H1 (cell line): ENCODE data around the gene RICTOR. TPM values are rescaled to one million over a fixed set of nuclear protein-coding genes. Genes with fewer than 3 reads are reported as not detected.

Experiments used
- CTCF ChIA-PET: fragments of 300-600 bp; sonication (Branson Sonifier 250); formaldehyde crosslinking; loops from one replicate; lab custom pipeline; 2021; ENCODE audit not compliant: partially characterized antibody; lab: Charles Lee
- POLR2A ChIA-PET: fragments of 300-600 bp; sonication (Branson Sonifier 250); formaldehyde crosslinking; loops from one replicate; lab custom pipeline; 2021; ENCODE audit warnings: inconsistent platforms; ENCODE audit not compliant: partially characterized antibody; lab: Charles Lee
- DNase-seq, 2 experiments: peaks; one replicate each; pipeline versions ENCODE4 v3.0.0 to v3.0.0-alpha.2; 2010 to 2022; ENCODE audit warnings: low spot score in 2 of 2, low read depth in 1 of 2, mixed read lengths in 1 of 2
- FAIRE-seq: peaks from 2 replicates; lab custom pipeline; 2011; peaks lifted over from hg19 to GRCh38; lab: Jason Lieb, UNC
- H2AFZ ChIP-seq: 2 replicates; pipeline ENCODE4 v1.8.1; 2012; ENCODE audit warnings: low read length, inconsistent platforms
- H2AK5ac ChIP-seq: 2 replicates; pipeline ENCODE4 v1.6.1; 2013; ENCODE audit warnings: low read depth, low read length
- H2BK120ac ChIP-seq: replicated peaks from 2 replicates; pipeline ENCODE3; 2013; ENCODE audit warnings: low read depth, low read length, inconsistent platforms
- H2BK12ac ChIP-seq: 2 replicates; pipeline ENCODE4 v1.6.1; 2013; ENCODE audit warnings: low read depth, low read length
- H2BK15ac ChIP-seq: 2 replicates; pipeline ENCODE4 v1.6.1; 2013; ENCODE audit warnings: low read length
- H2BK20ac ChIP-seq: 2 replicates; pipeline ENCODE4 v1.6.1; 2013; ENCODE audit warnings: low read length
- H2BK5ac ChIP-seq: 2 replicates; pipeline ENCODE4 v1.6.1; 2013; ENCODE audit warnings: low read depth, low read length
- H3K14ac ChIP-seq: 2 replicates; pipeline ENCODE4 v1.6.1; 2013; ENCODE audit warnings: inconsistent platforms; ENCODE audit not compliant: insufficient read length
- H3K18ac ChIP-seq: 2 replicates; pipeline ENCODE4 v1.6.1; 2013; ENCODE audit warnings: low read length; ENCODE audit errors: extremely low read depth
- H3K23ac ChIP-seq: 2 replicates; pipeline ENCODE4 v1.6.1; 2013; ENCODE audit warnings: inconsistent platforms; ENCODE audit not compliant: insufficient read length
- H3K23me2 ChIP-seq: 2 replicates; pipeline ENCODE4 v1.6.1; 2013; ENCODE audit warnings: low read depth, low read length
- H3K27ac ChIP-seq: 2 replicates; pipeline ENCODE4 v1.6.1; 2011; ENCODE audit warnings: low read depth, low read length, inconsistent platforms
- H3K27me3 ChIP-seq, 4 experiments: replicated peaks in 1 of 4; 1 replicate in 1 of 4; 2 replicates in 3 of 4; pipeline versions ENCODE4 v1.6.1 to v1.8.1; 2011 to 2013; ENCODE audit warnings: low read length in 3 of 4, mild to moderate bottlenecking in 3 of 4, inconsistent platforms in 2 of 4, mixed read lengths in 2 of 4, moderate library complexity in 1 of 4; ENCODE audit not compliant: control insufficient read depth in 3 of 4, insufficient read depth in 3 of 4; ENCODE audit errors: extremely low read depth in 1 of 4
- H3K36me3 ChIP-seq, 4 experiments: 2 replicates each; pipeline versions ENCODE4 v1.6.1 to v1.8.1; 2011 to 2013; ENCODE audit warnings: mild to moderate bottlenecking in 4 of 4, low read length in 3 of 4, moderate library complexity in 2 of 4, control low read depth in 1 of 4, inconsistent platforms in 1 of 4; ENCODE audit not compliant: insufficient read depth in 4 of 4, control insufficient read depth in 2 of 4
- H3K4ac ChIP-seq: replicated peaks from 2 replicates; pipeline ENCODE3; 2013; ENCODE audit warnings: low read length, low read depth, mixed read lengths, inconsistent platforms; ENCODE audit not compliant: insufficient read length
- H3K4me1 ChIP-seq, 4 experiments: replicated peaks in 1 of 4; 1 replicate in 1 of 4; 2 replicates in 3 of 4; pipeline versions ENCODE4 v1.6.1 to v1.8.1; 2011 to 2013; ENCODE audit warnings: low read length in 3 of 4, inconsistent platforms in 2 of 4, mixed read lengths in 1 of 4; ENCODE audit not compliant: insufficient read depth in 4 of 4, control insufficient read depth in 3 of 4
- H3K4me2 ChIP-seq, 2 experiments: 2 replicates each; pipeline versions ENCODE4 v1.6.1 to v1.8.1; 2011 to 2013; ENCODE audit warnings: low read depth in 2 of 2, low read length in 2 of 2, control low read depth in 1 of 2, inconsistent platforms in 1 of 2, mild to moderate bottlenecking in 1 of 2; ENCODE audit not compliant: insufficient read depth in 1 of 2
- H3K4me3 ChIP-seq, 4 experiments: fragments of 200-600, 300-600 bp in 1 of 4; sonication (generic), shearing (Covaris generic), sonication (Bioruptor Twin) in 1 of 4; 2 replicates each; pipeline versions ENCODE4 v1.5.1 to v1.8.1; 2011 to 2016; ENCODE audit warnings: low read length in 4 of 4, low read depth in 3 of 4, control low read depth in 2 of 4, inconsistent platforms in 2 of 4, mild to moderate bottlenecking in 2 of 4, mixed read lengths in 1 of 4, moderate library complexity in 1 of 4; ENCODE audit not compliant: insufficient read depth in 2 of 4; ENCODE audit errors: extremely low read depth in 1 of 4
- H3K56ac ChIP-seq: replicated peaks from 2 replicates; pipeline ENCODE3; 2013; ENCODE audit warnings: low read depth, mild to moderate bottlenecking, mixed read lengths, low read length, inconsistent platforms; ENCODE audit not compliant: insufficient read length
- H3K79me1 ChIP-seq: 2 replicates; pipeline ENCODE4 v1.6.1; 2013; ENCODE audit warnings: low read depth, low read length, control low read depth
- H3K79me2 ChIP-seq, 2 experiments: 2 replicates each; pipeline versions ENCODE4 v1.6.1 to v1.8.1; 2012 to 2013; ENCODE audit warnings: low read length in 2 of 2, mild to moderate bottlenecking in 2 of 2, inconsistent platforms in 1 of 2; ENCODE audit not compliant: insufficient read depth in 2 of 2, control insufficient read depth in 1 of 2
- H3K9ac ChIP-seq, 4 experiments: replicated peaks in 1 of 4; 1 replicate in 1 of 4; 2 replicates in 3 of 4; pipeline versions ENCODE4 v1.6.1 to v1.8.1; 2011 to 2013; ENCODE audit warnings: low read depth in 3 of 4, low read length in 3 of 4, control low read depth in 2 of 4, mild to moderate bottlenecking in 2 of 4, moderate library complexity in 2 of 4, inconsistent platforms in 1 of 4; ENCODE audit errors: extremely low read depth in 1 of 4
- H3K9me3 ChIP-seq, 2 experiments: 2 replicates each; pipeline versions ENCODE4 v1.6.1 to v1.8.1; 2012 to 2013; ENCODE audit warnings: mild to moderate bottlenecking in 2 of 2, moderate library complexity in 2 of 2, control low read depth in 1 of 2, inconsistent platforms in 1 of 2, low read depth in 1 of 2, low read length in 1 of 2, mixed read lengths in 1 of 2; ENCODE audit not compliant: insufficient read depth in 2 of 2
- H4K20me1 ChIP-seq, 2 experiments: replicated peaks in 1 of 2; 2 replicates each; pipeline versions ENCODE3 to v1.8.1; 2011 to 2013; ENCODE audit warnings: inconsistent platforms in 2 of 2, low read length in 2 of 2, mild to moderate bottlenecking in 1 of 2; ENCODE audit not compliant: insufficient read depth in 2 of 2, control insufficient read depth in 1 of 2
- H4K5ac ChIP-seq: 2 replicates; pipeline ENCODE4 v1.6.1; 2013; ENCODE audit warnings: low read length, low read depth, mixed read lengths, inconsistent platforms; ENCODE audit not compliant: insufficient read length
- H4K8ac ChIP-seq: 2 replicates; pipeline ENCODE4 v1.8.0; 2013; ENCODE audit warnings: mild to moderate bottlenecking, moderate library complexity, low read length, inconsistent platforms; ENCODE audit not compliant: insufficient read depth; ENCODE audit errors: extremely low read depth
- H4K91ac ChIP-seq: replicated peaks from 2 replicates; pipeline ENCODE3; 2013; ENCODE audit warnings: low read length, mixed read lengths, inconsistent platforms; ENCODE audit not compliant: insufficient read length
- CTCF ChIP-seq, 3 experiments: IDR thresholded peaks; 1 replicate in 2 of 3; 2 replicates in 1 of 3; pipeline versions ENCODE4 v1.5.1 to v1.6.1; 2011; ENCODE audit warnings: low read length in 3 of 3, mild to moderate bottlenecking in 3 of 3, inconsistent platforms in 2 of 3, low read depth in 1 of 3, moderate library complexity in 1 of 3; ENCODE audit not compliant: insufficient read depth in 1 of 3; ENCODE audit errors: control extremely low read depth in 1 of 3
- RAD21 ChIP-seq, 2 experiments: IDR thresholded peaks in 1 of 2; conservative IDR thresholded peaks in 1 of 2; 2 replicates each; pipeline ENCODE4 v1.6.1; 2011; ENCODE audit warnings: low read depth in 2 of 2, low read length in 2 of 2, improper control_type of control experiment in 1 of 2, inconsistent platforms in 1 of 2, mild to moderate bottlenecking in 1 of 2, moderate library complexity in 1 of 2
- WGBS, 2 experiments: shearing (Covaris generic) in 1 of 2; methylation state at CpG; one replicate each; pipeline versions ENCODE4 v1.1.6 to v1.1.7; 2013 to 2015; ENCODE audit warnings: low lambda C conversion rate in 2 of 2, mixed read lengths in 2 of 2, inconsistent platforms in 1 of 2, low coverage in 1 of 2, missing lambda C conversion rate in 1 of 2; ENCODE audit not compliant: insufficient replicate concordance in 2 of 2, insufficient coverage in 1 of 2, insufficient read length in 1 of 2; ENCODE audit errors: extremely low coverage in 1 of 2, missing lambda C conversion rate in 1 of 2; 5-methylcytosine and 5-hydroxymethylcytosine counted together
- polyA plus RNA-seq, 7 experiments: library from polyadenylated mRNA; depleted of rRNA in 3 of 7; stranded (reverse) in 5 of 7; unstranded in 2 of 7; fragments of >200 nt in 5 of 7; fragments of 200-250 nt in 2 of 7; gene quantifications; 1 replicate in 5 of 7; 2 replicates in 1 of 7; 4 replicates in 1 of 7; pipeline versions ENCODE4 v1.2.1 to v1.2.3, GENCODE V29; 2011 to 2013; ENCODE audit warnings: missing spikeins in 2 of 7, mixed read lengths in 2 of 7
- total RNA-seq: library from RNA; stranded (reverse); fragmentation: NEBNext Ultra II Directional; extraction: Animal tissue kit (Norgen Biotek cat#: 25700); gene quantifications from 2 replicates; pipeline ENCODE4 v1.2.1, GENCODE V29; 2021
- TF ChIP-seq, protein P1 (sequence below): IDR thresholded peaks from 2 replicates; pipeline ENCODE4 v1.6.1; 2012; ENCODE audit warnings: inconsistent platforms

RICTOR gene
- total and polyA plus RNA-seq, 2 of the 8 experiments (the other 6 are each of a cell fraction or from before 2014, with no cell fraction given) = 4.3 to 26.6 TPM

- Histone ChIP-seq H2AK5ac (no peak overlapping the region), H3K23me2 (no peaks in the 10 kb centered on the region), H4K91ac (no peak overlapping the region), H4K8ac (no peak overlapping the region; the same call in 1 of the 2 replicates), H3K36me3 (no peaks in the 10 kb centered on the region), H3K9me3 (no peaks in the 10 kb centered on the region), H2BK12ac (no peak overlapping the region), H2BK20ac (no peak overlapping the region), H3K18ac (no peak overlapping the region), H3K27ac (no peak overlapping the region), H3K14ac (no peak overlapping the region), H2BK15ac (no peak overlapping the region), H3K4me2 (no peak overlapping the region), H3K9ac (no peak overlapping the region), H3K23ac (no peak overlapping the region), H2AFZ (no peak overlapping the region), H3K4ac (no peak overlapping the region), H3K56ac (no peak overlapping the region), H3K4me1 (no peaks in the 10 kb centered on the region), H2BK5ac (no peak overlapping the region), H3K79me2 (no peaks in the 10 kb centered on the region), H3K4me3 (no peak overlapping the region), H2BK120ac (no peak overlapping the region)
- FAIRE-seq = no peak
- no peak for DNase-seq
- ChIA-PET CTCF (interaction anchor here (0.6 kb wide), 1 partner anchor 191 kb away, joined by 3 read pairs; no protein-coding TSS in a partner anchor), POLR2A (interaction anchor here (0.6 kb wide), 1 partner anchor 260 kb away, joined by 3 read pairs; no protein-coding TSS in a partner anchor)
- 0 out of 4 replicates have a peak, but pooled peaks of 1 of the 2 experiments have one; percentile 9 for TF ChIP-seq RAD21 (IDR thresholded peaks at IDR 0.05 in 1 of 2, conservative IDR thresholded peaks at IDR 0.05 in 1 of 2; ENCODE audit: low read depth in 2 of 2, low read length in 2 of 2)
- TF ChIP-seq CTCF (IDR thresholded peaks at IDR 0.05; ENCODE audit: control extremely low read depth in 1 of 3, insufficient read depth in 1 of 3, low read depth in 1 of 3, low read length in 3 of 3) = peak in 1 of 3 experiments; percentile 26; a peak in 1 of 4 replicates
- TF ChIP-seq, protein P1, sequence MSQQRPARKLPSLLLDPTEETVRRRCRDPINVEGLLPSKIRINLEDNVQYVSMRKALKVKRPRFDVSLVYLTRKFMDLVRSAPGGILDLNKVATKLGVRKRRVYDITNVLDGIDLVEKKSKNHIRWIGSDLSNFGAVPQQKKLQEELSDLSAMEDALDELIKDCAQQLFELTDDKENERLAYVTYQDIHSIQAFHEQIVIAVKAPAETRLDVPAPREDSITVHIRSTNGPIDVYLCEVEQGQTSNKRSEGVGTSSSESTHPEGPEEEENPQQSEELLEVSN = no peak
- TF ChIP-seq, all 59 proteins: peak for 2
- no peak overlapping the region for H4K5ac ChIP-seq
- no peaks in the 10 kb centered on the region for H3K27me3 ChIP-seq
- 82% methylated on average over 5 of the region's 5 CpGs; no CpG with 5 or more reads in 1 of the 2 experiments for WGBS, 2 experiments
- no peaks in the 10 kb centered on the region for H3K79me1 ChIP-seq
- no peaks in the 10 kb centered on the region for H4K20me1 ChIP-seq
These were observed 174.3 kb downstream of the RICTOR start for GRCh38 chr5:38899936-38900335.
